GM19452 (cell line): ENCODE measurements around the gene ARHGEF3.
A peak's percentile ranks its signal among the peaks of the same experiment; 100 is the strongest.
"Not testable (repeated sequence)": the region's sequence is repeated elsewhere in the genome, so short reads cannot be mapped to it uniquely, and the experiment has no call there.

Experiments used
- ATAC-seq: cut with Tn5 transposase; IDR thresholded peaks from one replicate; pipeline ENCODE4 v1.9.1; 2021; ENCODE audit not compliant: unreplicated experiment

The ARHGEF3 gene

DNA sequence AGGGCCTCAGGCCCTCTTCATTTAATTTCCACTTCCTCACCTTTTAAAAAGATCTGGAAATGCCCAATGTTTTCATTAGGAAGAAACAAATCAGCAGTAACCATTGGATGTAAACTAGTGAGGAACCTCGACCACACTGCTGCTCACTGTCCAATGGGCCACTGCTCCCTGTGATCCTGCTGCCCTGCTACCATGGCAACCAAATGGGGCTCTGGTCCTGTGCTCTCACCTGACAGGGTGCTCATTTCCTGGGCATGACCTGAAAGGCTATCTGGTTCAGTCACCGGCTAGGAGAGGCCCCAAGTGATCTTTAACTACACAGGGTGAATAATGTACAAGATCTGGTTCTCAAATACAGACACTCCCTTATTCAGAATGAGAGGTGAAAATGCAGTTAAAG lies 54.6 kb downstream of the ARHGEF3 start:
- no peak for ATAC-seq

DNA sequence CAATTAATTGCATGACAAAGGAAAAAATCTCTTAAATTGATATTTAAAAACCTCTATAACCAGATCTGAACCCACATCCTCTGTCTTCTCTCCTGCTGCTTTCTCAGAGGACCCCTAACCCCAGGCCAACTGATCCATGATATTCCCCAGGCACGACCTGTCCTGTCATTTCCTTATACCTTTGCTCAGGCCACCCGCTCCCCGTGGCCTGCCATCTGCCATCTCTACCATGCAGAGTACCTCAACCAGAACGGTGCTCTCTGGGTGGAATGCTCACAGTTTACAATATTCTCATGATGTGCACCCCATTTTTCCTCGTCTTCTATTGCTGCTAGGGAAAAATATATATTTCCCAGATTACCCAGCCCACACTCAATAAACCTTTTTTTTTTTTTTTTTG lies 57.7 kb downstream of the ARHGEF3 start:
- no peak for ATAC-seq

DNA sequence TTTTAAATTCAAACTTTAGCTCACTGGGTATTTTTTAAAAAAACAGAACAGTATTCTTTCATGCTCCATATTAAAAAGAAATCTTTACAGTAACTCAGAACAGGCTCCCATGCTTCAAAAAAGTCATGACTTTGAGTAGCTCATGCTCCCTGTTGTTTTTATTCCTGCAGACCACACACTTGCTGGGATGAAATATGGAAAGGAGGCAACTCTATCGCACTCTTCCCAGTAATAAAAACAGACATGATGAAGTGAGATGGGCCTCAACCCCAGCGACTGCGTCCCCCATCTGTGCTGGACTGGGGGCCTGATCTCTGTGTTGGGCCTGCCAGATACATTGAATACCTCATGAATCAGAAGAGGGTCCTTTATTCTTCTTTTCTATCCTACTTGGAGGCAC lies 58.9 kb downstream of the ARHGEF3 start:
- no peak for ATAC-seq

DNA sequence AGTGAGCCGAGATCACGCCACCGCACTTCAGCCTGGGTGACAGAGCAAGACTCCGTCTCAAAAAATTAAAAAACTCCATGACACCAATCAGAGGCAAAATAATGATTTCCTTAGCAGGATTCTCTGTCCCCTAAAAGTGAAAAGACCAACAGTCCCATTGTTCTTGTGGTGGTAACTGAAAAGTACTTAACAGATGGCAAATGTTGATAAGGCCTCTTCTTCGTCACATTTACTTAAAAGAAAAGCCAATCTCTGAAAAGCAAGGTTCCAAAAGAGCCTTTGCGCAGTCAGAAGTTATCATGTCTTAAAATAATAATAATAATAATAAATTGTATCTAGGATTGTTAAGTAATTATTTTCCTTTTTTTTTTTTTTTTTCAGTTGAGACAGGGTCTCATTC lies 62.7 kb downstream of the ARHGEF3 start:
- ATAC-seq: no peak

DNA sequence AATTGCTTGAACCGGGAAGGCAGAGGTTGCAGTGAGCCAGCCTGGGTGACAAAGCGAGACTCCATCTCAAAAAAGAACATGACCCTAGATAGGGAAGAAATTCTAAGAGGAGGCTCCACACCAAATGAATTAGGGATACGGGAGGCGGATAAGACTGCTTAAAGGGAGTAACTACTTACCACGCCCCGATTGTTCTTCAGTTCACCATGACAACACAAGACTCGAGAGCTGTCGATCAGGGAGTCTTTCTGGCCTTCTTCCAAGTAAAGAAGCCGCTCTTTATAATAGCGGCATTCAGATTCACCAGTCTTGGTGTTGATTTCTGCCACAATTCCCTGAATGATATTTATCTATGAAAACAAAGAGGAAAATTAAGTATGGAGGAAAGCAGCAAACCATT lies 64.7 kb downstream of the ARHGEF3 start:
- ATAC-seq: no peak

DNA sequence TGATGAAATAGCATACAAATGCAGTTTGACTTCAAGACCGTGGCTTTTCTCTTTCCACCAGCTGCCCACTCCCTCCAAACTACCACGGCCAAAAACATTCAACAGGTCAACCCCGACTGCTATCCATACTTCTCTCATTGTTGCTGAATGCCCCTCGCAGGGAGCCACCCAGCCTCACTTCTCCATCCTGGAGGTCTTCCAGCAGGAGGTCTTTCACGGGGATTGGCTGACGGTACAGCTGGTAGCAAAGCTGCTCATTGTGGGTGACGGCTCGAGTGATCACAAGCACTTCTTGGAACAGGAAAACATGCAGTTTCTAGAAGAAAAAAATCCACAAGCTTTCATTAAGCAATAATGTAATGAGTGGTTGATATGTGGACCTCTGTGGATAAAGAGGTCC lies 69.6 kb downstream of the ARHGEF3 start:
- ATAC-seq: no peak

DNA sequence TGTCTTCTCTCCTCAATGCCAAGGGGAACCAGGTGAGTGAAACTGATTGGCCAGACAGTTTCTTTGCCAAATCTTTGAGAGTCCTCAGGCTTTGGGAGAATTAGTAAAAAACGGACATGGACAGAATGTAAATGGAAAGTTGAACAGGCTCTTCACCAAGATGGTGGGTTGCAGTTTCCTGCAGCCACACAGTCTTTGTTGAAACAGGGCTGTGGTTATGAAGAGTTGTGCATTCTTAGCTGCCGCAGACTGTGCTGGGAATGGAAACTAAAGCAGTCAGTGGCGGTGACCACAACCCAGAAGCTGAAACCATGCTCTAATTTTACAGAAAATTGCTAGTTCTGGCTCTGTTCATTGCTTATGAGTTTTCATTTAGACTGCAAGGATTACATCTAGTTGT lies 76.6 kb downstream of the ARHGEF3 start:
- ATAC-seq: peak; percentile 98

DNA sequence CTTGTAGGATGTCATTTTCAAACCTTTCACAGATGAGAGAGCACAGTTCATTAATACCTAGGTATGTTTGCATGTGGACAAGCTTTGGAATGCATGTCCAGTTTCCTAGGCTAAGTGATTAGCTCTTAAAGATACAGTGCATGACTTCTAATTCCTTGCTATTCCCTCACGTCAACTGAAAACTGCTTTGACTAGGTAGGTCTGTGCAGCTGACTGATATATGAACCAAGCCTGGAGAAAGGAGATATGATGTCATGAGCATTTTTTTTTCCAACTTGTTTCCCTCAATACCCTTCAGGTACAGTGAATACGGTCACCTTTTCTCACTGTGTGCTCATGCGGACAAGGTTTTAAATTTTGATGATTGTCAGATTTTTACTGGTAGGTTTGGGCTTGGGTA lies 77.1 kb downstream of the ARHGEF3 start:
- peak; percentile 2 for ATAC-seq

DNA sequence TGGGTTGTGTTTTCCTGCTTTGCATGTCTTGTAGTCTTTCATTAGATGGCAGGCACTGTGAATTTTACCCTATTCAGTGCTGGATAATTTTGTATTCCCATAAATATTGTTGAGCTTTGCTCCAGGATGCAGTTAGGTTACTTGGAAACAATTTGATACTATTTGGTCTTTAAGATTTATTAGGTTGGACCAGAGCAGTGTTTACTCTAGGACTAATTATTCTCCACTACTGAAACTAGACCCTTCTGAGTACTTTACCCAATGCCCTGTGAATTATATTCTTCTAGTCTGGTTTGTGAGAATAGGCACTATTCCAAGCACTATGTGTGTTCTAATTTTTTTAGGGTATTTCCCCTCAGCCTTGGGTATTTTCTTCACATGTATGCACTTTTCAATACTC lies 80.9 kb downstream of the ARHGEF3 start:
- no peak for ATAC-seq

DNA sequence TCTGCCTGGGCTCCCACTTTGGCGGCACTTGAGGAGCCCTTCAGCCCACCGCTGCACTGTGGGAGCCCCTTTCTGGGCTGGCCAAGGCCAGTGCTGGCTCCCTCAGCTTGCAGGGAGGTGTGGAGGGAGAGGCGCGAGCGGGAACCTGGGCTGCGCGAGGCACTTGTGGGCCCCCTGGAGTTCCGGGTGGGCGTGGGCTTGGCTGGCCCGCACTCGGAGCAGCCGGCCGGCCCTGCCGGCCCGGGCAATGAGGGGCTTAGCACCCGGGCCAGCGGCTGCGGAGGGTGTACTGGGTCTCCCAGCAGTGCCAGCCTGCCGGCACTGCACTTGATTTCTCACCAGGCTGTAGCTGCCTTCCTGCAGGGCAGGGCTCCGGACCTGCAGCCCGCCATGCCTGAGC lies 82.9 kb downstream of the ARHGEF3 start:
- ATAC-seq: not testable (repeated sequence)

DNA sequence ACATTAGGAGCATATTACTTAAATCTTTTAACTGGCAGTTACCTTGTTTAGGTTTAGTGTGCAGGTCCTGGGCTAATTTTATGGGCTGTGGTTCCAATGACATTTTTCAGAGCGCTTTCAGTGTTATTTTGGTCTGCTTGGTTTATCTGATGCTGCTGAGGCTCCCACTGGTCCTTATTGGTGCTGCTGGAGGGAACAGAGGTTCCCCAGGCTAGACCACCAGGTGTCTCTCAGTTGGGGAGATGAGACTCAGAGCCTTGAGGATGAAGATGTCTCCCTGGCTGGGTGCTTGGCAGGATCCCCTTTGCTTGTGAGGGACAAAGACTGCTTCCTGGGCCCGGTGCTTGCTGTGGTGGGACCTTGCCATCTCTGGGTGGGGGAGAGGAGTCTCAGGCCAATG lies 90.4 kb downstream of the ARHGEF3 start:
- no peak for ATAC-seq

DNA sequence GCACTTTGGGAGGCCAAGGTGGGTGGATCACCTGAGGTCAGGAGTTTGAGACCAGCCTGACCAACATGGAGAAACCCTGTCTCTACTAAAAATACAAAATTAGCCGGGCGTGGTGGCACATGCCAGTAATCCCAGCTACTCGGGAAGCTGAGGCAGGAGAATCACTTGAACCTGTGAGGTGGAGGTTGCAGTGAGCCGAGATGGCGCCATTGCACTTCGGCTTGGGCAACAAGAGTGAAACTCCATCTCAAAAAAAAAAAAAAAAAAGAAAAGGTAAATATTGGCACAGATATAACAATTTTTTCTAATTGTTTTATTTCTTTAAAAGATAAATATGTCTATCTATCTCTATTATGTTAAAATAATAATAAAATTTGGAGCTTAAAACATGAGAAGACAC lies 94.3 kb downstream of the ARHGEF3 start:
- ATAC-seq: not testable (repeated sequence)

DNA sequence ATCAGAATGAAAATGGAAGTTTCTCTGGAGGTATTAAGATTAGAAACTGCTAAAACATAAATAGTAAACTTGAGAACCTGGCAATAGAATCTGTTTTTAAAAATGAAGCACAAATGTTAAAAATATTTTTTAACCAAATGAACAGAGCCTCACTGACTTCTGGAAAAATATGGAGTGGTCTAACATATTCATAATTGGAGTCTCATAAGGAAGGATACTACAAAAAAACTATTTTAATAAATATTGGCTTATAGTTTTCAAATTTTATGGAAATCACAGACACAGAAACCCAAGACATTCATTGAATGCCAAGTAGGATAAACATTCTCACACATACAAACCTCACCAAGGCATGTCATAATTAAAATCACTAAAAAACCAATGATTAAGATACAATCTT lies 95.1 kb downstream of the ARHGEF3 start:
- no peak for ATAC-seq

DNA sequence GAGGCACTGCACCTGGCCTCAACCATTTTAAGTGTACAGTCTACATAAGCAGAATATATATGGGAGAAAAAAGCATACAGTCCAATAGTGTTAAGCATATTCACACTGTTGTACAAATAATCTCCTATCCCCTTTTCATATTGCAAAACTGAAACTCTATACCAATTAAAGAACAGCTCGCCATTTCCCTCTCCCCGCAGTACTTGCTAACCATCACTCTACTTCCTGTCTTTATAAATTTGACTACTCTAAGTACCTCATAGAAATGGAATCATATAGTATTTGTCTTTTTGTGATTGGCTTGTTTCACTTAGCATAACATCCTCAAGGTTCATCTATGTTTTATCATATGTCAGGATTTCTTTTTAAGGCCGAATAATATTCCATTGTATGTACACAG lies 97.0 kb downstream of the ARHGEF3 start:
- no peak for ATAC-seq

DNA sequence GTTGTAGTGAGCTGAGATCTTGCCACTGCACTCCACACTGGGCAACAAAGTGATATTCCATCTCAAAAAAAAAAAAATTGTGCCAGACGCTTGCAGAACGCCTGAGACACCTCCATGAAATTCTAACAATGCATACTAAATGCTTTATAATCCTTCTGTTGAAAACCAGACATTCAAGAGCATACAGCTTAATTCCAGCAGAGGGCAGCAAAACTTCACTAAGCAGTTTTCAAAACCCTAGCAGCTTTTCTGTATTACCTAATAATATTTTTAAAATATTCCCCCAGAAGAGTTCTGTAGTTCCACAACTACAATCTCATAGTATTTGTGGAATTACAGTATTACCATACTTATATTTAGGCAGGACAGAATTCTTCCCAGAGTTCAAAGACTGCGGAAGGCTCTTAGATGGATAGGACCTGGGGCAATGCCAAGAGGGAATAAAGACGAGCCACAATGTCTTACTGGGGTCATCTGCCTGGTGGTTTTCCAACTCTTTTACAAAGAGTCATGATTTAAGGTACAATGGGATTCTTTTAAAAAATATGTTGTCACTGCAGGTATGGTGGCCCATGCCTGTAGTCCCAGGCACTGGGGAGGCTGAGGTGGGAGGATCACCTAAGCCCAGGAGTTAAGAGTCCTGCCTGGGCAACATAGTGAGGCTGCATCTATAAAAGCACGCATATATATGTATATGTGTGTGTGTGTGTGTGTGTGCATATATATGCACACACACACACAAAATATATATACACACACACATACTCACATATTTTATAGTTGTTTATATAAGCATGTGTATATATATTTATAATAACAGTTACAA lies 99.0 kb downstream of the ARHGEF3 start:
- no peak for ATAC-seq

DNA sequence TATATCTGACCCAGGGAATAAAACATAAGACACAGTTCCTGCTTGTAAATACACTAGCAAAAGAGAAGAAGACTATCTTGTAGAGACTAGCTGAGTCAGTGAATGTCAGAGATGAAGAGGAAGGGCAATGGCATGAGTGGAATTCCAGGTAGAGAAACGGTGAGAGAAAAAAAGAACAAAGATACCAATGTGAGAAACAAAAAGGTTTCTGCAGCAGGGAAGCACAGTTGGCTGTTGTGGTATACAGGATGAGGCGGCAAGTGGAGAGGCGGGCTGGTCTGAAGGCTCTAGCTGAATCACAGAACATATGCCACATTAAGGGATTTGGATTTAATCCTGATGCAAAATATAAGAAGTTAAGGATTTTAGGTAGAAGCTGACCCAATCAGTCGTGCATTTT lies 101.6 kb downstream of the ARHGEF3 start:
- no peak for ATAC-seq

DNA sequence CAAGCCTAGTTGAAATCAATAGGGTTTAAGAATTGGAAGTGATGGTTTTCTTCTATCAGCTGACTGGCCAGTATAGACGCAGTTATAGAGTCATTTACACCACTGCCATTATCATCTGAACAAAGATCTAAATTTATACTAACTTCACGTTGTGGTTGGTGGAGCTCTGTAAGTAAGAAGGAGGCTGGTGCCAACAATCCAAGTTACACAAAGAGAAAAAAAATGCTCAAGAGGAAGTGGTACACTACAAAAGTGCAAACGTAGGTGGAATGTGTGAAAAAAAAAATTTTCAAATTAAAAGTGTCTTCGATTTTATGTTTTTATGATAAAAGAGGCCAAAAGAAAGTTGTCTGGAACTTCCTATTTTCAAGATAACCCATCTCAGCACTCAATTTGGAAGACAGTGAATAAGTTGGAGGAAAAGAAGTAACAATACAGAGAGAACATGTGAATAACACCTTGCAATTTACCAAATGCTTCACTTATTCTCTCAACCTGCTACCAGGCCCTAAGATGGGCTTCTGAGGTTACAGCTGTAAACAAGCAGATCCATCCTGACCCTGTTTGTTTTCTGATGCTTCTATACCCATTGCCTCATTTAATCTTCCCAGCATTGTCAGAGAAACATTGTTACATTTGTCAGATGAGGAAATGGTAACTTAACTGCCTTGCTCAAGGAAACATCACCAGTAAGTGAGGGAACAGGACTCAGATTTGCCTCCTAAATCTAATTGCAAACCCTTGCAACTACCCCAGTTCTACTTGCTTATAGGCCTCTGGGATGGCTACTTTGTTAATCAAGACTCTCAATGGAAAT lies 106.7 kb downstream of the ARHGEF3 start:
- ATAC-seq: no peak

DNA sequence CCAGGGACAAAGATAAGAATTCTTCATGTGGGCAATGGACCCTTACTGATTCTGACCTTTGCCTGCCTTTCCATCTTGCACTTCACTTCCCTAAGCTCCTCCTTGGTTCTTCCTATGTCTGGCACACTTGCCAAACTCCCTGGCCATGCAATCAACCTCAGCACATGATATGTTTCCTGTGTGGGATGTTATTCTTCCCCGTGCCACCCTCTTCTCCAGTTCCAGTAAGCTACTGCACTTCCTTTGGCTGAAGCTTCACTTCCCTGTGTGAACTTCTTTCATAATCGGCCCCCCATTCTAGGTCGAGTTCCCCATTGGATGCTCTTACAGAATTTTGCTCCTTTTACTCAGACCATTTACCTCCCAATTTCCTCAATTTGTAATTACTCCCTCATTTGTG lies 108.0 kb downstream of the ARHGEF3 start:
- ATAC-seq: no peak

DNA sequence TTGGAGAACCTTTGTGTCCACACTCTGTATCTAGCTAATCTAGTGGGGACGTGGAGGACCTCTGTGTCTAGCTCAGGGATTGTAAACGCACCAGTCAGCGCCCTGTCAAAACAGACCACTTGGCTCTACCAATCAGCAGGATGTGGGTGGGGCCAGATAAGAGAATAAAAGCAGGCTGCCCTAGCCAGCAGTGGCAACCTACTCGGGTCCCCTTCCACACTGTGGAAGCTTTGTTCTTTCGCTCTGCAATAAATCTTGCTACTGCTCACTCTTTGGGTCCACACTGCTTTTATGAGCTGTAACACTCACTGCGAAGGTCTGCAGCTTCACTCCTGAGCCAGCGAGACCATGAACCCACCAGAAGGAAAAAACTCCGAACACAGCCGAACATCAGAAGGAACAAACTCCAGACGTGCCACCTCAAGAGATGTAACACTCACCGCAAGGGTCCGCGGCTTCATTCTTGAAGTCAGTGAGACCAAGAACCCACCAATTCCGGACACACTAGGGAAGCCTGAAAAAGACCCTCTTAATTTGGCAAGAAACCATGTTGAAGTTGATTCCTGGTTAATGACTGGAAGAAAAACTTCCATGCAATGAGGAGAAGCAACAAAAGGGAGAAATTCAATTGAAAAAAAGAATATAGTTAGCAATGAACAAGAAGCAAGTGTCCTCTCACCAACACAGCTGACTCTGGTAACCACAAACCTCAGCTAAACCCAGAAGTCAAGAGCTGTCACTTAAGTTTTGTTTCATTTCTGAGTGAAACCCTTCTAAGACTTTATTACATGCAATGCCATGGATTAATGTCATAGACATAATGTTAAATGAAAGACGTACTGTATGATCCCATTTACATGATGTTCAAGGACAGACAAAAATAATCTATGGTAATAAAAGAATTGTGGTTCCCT lies 109.0 kb downstream of the ARHGEF3 start:
- ATAC-seq: peak; percentile 64

DNA sequence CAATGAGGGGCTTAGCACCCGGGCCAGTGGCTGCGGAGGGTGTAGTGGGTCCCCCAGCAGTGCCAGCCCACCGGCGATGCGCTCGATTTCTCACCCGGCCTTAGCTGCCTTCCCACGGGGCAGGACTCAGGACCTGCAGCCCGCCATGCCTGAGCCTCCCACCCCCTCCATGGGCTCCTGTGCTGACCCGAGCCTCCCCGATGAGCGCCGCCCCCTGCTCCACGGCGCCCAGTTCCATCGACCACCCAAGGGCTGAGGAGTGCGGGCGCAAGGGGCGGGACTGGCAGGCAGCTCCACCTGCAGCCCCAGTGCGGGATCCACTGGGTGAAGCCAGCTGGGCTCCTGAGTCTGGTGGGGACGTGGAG lies 109.8 kb downstream of the ARHGEF3 start:
- ATAC-seq: not testable (repeated sequence)
